LNCaP clone FGC (cell line): Measurements from ENCODE around the gene FLII.
"Not testable (repeated sequence)": the region's sequence is repeated elsewhere in the genome, so short reads cannot be mapped to it uniquely, and the experiment has no call there.

Experiments
- DNase-seq: peaks from one replicate; pipeline ENCODE4 v3.0.0-alpha.2; 2011; ENCODE audit warnings: low read depth
- H3K4me3 ChIP-seq: 2 replicates; pipeline ENCODE4 v1.5.1; 2011; ENCODE audit warnings: mild to moderate bottlenecking, low read depth, low read length, control low read depth
- CTCF ChIP-seq: IDR thresholded peaks from 2 replicates; pipeline ENCODE4 v1.5.1; 2012; ENCODE audit warnings: mild to moderate bottlenecking; ENCODE audit not compliant: control insufficient read depth, insufficient read depth; ENCODE audit errors: extremely low read depth

Gene FLII

GRCh38 chr17:18258356-18259038 lies at the start of gene FLII:
FLII (minus strand) TSS chr17:18258738; CDS start chr17:18258690, 48 bp downstream.
- TF ChIP-seq CTCF: no peak
- H3K4me3 ChIP-seq: peak within 1 kb of the TSS; percentile 87
- no peak for DNase-seq

- DNase-seq, H3K4me3 ChIP-seq: not testable (repeated sequence)
Observed at GRCh38 chr17:18303206-18303605, 44.7 kb upstream of the FLII start.

GRCh38 chr17:18300725-18301480 lies 42.4 kb upstream of the FLII start:
- TF ChIP-seq CTCF: no peak
- H3K4me3 ChIP-seq: no peak overlapping the region
- no peak for DNase-seq

- H3K4me3 ChIP-seq, DNase-seq: not testable (repeated sequence)
Observed at GRCh38 chr17:18298061-18298460, 39.5 kb upstream of the FLII start.

GRCh38 chr17:18291718-18292540 lies 33.4 kb upstream of the FLII start:
- TF ChIP-seq CTCF: no peak
- no peak overlapping the region for H3K4me3 ChIP-seq
- no peak for DNase-seq

GRCh38 chr17:18285296-18285695 lies 26.8 kb upstream of the FLII start:
- no peak overlapping the region for H3K4me3 ChIP-seq
- TF ChIP-seq CTCF: no peak
- no peak for DNase-seq

GRCh38 chr17:18281788-18282187 lies 23.2 kb upstream of the FLII start:
- TF ChIP-seq CTCF: no peak
- no peak overlapping the region for H3K4me3 ChIP-seq

More at GRCh38 chr17:18281788-18282187, 23.2 kb upstream of the FLII start:
- no peak for DNase-seq
